C1 segment of cervical spinal cord (tissue), 14 donors: ENCODE measurements around the gene RGS11.
"Not testable (repeated sequence)": the region's sequence is repeated elsewhere in the genome, so short reads cannot be mapped to it uniquely, and the experiment has no call there.

Experiments used
- DNase-seq, 14 donors: peaks; one replicate each; lab custom pipeline; 2025; lab: John Stamatoyannopoulos, UW

Gene RGS11

GRCh38 chr16:280991-281659, 5.4 kb upstream of the RGS11 start:
- DNase-seq = no peak

GRCh38 chr16:280552-280951, 4.8 kb upstream of the RGS11 start, which contains the start of gene ARHGDIG:
Gene ARHGDIG, plus strand, starts transcription at chr16:280591. Its CDS starts 90 bp downstream, at chr16:280681.
- DNase-seq = no peak

DNA sequence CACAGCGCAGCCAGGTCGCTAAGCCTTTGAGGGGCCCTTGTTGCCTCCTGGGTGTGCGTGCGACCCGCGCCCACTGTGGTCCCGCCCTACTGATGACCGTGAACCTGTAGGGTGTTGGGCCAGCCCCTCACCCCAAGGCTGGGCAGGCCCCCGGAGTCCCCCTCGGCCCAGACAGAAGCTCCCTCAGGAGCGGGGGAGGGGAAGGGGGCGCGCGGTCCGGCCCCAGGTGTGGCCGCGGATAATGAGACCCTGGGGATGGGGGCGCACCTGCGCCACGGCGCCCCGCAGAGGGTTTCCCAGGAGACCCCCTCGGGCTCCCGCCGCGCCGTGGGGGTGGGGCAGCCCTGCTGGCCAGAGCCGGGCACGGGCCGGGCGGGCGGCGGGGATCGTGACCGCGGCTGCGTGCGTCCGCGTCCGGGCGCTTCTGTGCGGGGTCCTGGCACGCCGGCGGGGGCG, 4.3 kb upstream of the RGS11 start:
- no peak for DNase-seq

GRCh38 chr16:279531-279930, 3.8 kb upstream of the RGS11 start:
- DNase-seq = no peak

DNA sequence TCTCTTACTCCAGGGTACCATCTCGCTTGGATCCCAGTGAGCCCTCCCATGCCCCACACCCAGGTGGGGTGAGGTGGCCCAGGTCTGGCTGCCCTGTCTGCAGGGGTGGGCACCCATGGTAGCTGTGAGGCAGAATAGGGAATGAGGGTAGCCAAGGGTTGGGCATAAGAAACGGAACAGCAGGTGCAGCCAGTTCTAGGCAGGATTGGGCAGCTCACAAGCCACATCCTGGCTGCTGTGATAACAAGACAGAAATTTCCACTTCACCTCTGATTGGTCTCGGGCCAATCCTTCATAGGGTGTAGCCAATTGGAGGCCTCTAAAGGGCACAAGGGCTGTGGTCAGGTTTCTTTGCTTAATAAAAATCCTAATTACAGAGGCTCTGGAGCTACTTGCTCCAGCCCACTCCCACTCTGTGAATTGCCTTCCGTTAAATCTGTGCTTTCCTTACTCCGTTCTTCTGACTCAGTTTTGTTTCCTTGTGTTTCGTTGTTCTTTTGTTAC, 3.2 kb upstream of the RGS11 start:
- peak in 1 of 14 donors; percentile 84 for DNase-seq

GRCh38 chr16:276426-277077, 808 bp upstream of the RGS11 start:
- peak in 1 of 14 donors; percentile 6 for DNase-seq

DNA sequence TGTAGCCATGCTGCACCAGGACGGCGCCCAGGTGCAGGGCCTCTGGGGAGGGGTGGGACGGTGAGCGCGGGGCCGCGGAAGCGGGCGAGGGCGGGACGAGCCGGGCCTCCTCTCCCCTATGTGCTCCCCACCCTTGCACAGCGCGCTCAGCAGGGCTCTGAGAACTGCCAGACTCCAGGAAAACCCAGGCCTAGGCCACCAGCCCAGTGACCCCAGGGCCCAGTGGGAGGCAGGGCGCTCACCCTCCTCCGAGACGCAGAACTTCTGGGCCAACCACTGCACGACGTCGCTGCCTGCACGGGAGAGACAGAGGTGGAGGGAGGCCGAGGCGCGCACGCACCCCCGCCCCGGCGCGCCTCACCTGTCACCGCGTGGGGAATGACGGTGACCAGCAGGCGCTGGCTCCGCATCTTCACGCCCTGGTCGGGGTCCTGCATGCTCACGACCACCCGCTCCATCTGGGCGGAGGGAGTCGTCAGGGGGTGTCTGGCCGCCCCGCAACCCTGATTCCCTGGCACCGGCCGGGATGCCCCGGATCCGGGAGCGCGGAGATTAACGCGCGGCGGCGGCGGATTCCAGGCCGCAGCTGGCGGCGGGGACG, 603 bp downstream of the RGS11 start:
- DNase-seq = no peak

- no peak for DNase-seq
These were observed 2.0 kb downstream of the RGS11 start for GRCh38 chr16:273547-274421.

DNA sequence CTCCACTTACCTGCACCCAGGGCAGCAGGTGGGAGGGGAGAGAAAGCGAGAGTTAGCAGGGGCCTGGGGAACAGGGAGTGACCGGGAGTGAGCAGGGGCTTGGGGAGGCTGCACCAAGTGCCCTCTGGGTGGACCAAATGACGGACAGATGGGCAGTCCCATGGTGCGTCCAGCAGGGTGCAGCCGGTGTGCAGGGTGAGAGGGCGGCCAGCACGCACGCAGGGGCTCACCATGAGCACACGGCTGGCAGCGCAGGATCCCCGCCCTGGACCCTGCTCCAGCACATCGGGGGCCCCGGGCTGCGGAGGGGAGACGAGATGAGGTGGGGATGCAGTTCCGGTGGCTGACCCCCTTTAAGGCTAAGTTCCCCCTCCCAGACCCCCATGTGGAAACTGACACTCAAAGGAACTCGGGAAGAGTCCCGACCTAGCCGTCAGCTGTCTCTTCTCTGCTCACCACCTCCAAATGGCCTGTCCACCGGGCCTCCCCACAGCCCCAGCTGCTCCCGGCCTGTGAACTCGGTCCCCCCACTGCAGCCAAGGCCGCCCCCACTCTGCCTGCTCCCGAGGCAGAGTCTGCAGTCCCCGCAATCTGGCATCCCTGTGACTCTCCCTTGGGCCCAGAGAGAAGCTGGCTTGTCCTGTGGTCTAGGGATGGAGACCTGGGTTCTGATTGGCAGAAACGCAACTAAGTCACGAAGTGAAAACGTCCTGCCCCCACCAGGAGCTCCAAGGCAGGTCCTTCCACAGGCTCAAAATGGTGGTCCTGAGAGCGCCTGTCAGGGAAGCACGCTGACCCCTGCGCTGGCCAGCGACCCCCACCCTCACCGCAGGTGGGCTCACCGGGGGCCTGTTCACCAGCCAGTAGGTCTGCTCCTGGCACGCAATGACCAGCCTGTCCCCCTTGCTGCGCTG, 2.9 kb downstream of the RGS11 start:
- DNase-seq = no peak

DNA sequence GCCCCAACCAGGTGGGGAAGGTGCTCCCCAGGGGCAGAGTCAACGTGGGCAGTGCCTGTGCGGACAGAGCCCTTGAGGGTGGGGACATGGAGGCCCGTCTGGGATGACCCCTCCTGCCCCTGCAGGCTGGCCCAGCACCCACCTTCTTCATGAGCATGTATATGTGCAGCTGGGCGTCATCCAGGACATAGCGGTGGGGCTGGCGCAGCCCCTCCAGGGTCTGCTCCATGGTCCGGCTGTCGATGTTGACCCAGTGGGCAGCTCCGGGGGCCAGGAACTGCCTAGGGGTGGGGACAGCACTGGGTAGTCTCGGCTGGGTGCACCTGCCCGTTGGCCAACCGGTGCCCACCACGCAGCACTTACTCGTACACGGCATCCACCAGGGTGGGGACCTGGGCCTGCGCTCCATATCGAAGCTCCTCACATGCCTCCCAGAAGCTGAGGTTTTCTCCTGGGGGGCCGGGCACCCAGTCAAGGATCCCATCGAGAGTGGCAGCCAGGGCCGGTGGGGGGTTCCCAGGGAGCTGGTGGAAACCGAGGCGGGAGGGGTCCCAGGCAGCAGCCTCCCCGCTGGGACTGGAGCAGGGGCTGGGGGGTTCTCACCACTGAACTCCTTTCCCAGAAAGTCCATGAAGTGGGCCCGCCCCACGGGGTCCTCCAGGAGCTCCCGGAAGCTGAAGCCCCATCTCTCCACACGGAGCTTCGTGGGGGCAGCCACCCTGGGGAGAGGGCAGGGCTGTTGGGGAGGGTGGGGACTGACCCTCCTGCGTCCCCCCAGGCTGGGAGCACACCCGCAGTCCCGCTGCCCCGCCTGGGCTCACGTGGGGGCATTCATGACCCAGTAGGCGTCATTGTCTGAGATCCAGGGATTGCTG, 5.1 kb downstream of the RGS11 start:
- DNase-seq = no peak

DNA sequence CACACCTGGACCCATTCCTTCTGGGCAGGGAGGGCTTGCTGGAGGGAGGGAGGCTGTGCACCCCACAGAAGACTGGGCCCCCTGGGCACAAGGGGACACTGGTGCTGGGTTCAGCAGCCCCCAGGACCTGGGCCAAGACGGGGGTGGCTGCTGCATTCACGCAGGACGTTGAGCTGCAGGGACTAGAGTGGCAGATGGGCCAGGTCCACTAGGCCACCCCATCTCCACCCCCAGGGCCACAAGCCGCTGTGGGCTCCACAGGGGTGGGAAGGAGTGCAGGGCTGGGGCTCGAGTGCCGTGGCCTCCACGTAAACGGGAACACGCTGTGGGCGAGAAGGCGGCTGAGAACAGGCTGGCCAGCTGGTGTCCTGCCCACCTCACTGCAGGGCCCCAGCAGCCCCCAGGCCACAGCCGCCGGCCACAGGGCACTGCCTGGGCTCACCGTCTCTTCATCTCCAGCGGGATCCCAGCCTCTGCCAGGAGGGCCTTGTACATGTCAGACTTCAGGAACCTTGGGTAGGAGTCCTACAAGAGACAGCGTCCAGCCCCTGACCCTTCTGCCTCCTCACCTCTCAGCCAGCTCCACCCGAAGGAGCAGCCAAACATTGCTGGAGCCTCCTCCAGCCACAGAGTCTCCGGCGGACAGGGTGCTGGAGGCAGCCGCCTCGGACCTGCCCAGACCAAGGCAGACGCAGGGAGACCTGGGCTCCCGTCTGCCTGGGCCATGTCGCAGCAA, 6.5 kb downstream of the RGS11 start:
- DNase-seq = no peak

- DNase-seq = no peak
These were observed 7.3 kb downstream of the RGS11 start for GRCh38 chr16:268141-269053.

DNA sequence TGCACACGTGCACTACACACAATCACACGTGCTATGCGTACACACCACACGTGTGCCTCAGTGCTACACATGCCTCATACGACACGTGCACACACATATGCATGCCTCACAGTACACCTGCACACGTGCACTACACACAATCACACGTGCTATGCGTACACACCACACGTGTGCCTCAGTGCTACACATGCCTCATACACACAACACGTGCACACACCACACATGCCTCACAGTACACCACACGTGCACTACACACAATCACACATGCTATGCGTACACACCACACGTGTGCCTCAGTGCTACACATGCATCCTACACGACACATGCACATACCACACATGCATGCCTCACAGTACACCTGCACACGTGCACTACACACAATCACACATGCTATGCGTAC, 8.2 kb downstream of the RGS11 start:
- DNase-seq = not testable (repeated sequence)

DNA sequence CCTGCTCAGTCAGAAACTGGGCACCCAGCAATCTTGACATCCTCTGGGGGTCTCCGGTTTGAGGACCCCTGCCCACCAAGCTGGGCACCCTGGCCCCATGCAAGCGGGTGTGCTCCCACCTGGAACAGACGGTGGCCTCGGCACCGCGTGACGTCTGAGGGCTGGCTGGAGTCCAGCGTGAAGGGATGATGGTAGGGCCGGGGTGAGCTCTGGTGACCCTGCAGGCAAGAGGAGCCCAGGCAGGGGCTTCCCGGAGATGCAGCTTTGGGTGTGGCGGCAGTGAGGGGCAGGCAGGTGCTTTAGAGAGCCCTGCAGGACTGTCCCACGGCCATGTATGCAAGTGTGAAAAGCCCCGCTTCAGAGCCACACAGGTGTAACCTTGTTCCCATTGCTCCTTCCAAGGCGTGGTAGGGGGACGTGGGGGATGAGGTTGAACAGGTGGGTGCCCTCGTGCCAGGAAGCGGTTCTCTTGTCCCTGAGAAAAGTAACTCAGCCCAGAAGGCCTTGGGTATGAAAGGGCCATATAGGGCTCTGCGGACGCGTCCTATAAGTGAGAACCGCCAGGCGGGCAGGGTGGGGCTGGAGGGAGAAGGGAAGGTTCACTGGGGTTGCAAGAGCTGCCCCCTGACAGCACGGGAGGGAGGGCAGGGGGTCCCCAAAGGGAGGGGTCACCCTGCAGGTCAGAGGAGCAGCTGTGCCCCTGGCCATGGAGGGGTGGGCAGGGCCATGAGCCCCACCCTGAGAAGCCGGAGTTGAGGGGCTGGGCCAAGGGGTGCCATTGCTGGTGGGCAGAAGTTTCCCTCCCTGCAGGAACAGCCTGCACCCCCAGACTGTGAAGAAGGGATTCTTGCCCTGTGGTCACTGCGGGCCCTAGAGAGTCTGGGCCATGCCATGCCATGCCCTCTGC, 9.2 kb downstream of the RGS11 start:
- DNase-seq = no peak

- no peak for DNase-seq
These were observed 10.0 kb downstream of the RGS11 start for GRCh38 chr16:265711-266110.

DNA sequence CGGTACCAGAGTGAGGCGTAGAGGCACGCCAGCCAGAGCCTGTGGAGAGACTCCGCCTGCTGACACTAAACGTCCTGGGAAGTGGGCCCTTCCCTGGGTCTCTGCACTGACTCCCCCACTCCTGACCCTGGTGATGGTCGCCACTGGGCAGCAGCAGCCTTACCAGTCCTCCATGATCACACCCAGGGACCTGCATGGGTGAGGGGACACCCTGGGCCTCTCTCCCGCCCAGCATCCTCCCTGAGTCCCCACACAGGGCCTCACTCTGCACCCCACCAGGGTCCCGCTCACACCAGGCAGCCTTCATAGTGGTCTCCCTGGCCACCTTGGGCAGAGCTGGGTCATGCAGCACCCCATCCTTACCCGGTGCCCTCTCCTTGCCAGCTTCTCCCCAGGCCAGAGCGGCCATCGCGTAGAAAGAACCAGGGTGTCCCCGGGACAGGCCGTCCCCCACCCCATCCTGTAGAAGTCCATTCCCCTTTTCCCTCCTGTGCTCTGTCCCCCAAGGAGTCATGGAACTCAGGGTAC, 10.7 kb downstream of the RGS11 start:
- DNase-seq = no peak
